Stomach (tissue), 9 donors: ENCODE results near the gene S1PR4. TPM values are rescaled to one million over a fixed set of nuclear protein-coding genes. Genes with fewer than 3 reads are reported as not detected.

ENCODE experiments used
- DNase-seq, 2 donors: peaks; one replicate each; pipeline versions ENCODE4 v3.0.0 to v3.0.0-alpha.2; 2013 to 2019
- H3K27ac ChIP-seq, 5 donors: fragments of 200-600 bp in 4 of 5; sonication (generic) in 4 of 5; one replicate each; pipeline ENCODE4 v1.5.1; 2013 to 2019; ENCODE audit warnings: mild to moderate bottlenecking in 1 of 5, moderate library complexity in 1 of 5
- H3K27me3 ChIP-seq, 3 donors: fragments of 200-600 bp; sonication (generic); one replicate each; pipeline ENCODE4 v1.5.1; 2017 to 2019; ENCODE audit warnings: mixed run types in 1 of 3
- H3K36me3 ChIP-seq, 4 donors: fragments of 200-600 bp; sonication (generic); 1 replicate in 3 of 4; 2 replicates in 1 of 4; pipeline ENCODE4 v1.5.1; 2016 to 2019
- H3K4me1 ChIP-seq, 4 donors: fragments of 200-600 bp; sonication (generic); one replicate each; pipeline ENCODE4 v1.5.1; 2016 to 2019
- H3K4me3 ChIP-seq, 4 donors: fragments of 200-600 bp; sonication (generic) in 3 of 4; one replicate each; pipeline ENCODE4 v1.5.1; 2016 to 2019; ENCODE audit warnings: mild to moderate bottlenecking in 1 of 4
- H3K9me3 ChIP-seq, 4 donors: fragments of 200-600 bp; sonication (generic); one replicate each; pipeline ENCODE4 v1.5.1; 2016 to 2019
- CTCF ChIP-seq, 7 experiments: fragments of 450-650 bp in 4 of 7; fragments of 200-600 bp in 3 of 7; sonication (generic) in 3 of 7; IDR thresholded peaks; one replicate each; pipeline ENCODE4 v1.5.1; 2016 to 2019; ENCODE audit warnings: antibody characterized with exemption in 7 of 7, control low read depth in 2 of 7, mild to moderate bottlenecking in 1 of 7
- EP300 ChIP-seq: sonication (generic); formaldehyde crosslinking; IDR thresholded peaks from one replicate; pipeline ENCODE4 v1.6.1; 2017; ENCODE audit warnings: antibody characterized with exemption
- POLR2A ChIP-seq, 4 donors: fragments of 450-650 bp; IDR thresholded peaks; one replicate each; pipeline ENCODE4 v1.6.1; 2016; ENCODE audit warnings: antibody characterized with exemption in 4 of 4, control low read depth in 2 of 4, mild to moderate bottlenecking in 1 of 4, moderate library complexity in 1 of 4
- POLR2AphosphoS5 ChIP-seq, 3 donors: sonication (generic); formaldehyde crosslinking; IDR thresholded peaks; one replicate each; pipeline ENCODE4 v1.6.1; 2016; ENCODE audit warnings: antibody characterized with exemption in 3 of 3
- WGBS, 5 donors: extraction: QIAGEN DNeasy Blood & Tissue Kit in 3 of 5; methylation state at CpG; one replicate each; pipeline versions ENCODE4 v1.1.5 to v1.1.7; 2013 to 2018; 5-methylcytosine and 5-hydroxymethylcytosine counted together
- intact Hi-C: fragments of 100-400 bp; cut with DNase I; formaldehyde crosslinking; loops from one replicate; pipeline ENCODE4 v1.15.1; 2023; ENCODE audit warnings: low total_unique reads
- polyA plus RNA-seq, 3 donors: library from polyadenylated mRNA; stranded (reverse); fragments of 200-250 nt; gene quantifications; one replicate each; pipeline ENCODE4 v1.2.3, GENCODE V29; 2013
- total RNA-seq, 5 donors: library from RNA; depleted of rRNA; stranded (reverse); fragments of >200 nt; gene quantifications; one replicate each; pipeline versions ENCODE4 v1.1.0 to v1.2.3, GENCODE V29; 2014 to 2016
- donor health status: healthy with polysubstance abuse.
- donor health status: Bipolar disorder and iron deficiency.
- donor health status: healthy.

Gene S1PR4
- total and polyA plus RNA-seq, 8 donors, result 1.3 to 22.2 (median 3.4) TPM; not detected in 2

- intact Hi-C loops, result no loop called here
- 67 to 81% (median 78%) methylated on average over 27 to 52 of the region's 52 CpGs for WGBS, 5 donors
- H3K27me3 ChIP-seq, result no peaks in the 10 kb centered on the region
- peaks cover 13 to 39% (median 20%) of the 10 kb centered on the region in 4 donors for H3K4me1 ChIP-seq
- H3K9me3 ChIP-seq, result no peaks in the 10 kb centered on the region
- H3K36me3 ChIP-seq, result no peaks in the 10 kb centered on the region
- no peak for TF ChIP-seq POLR2A (IDR thresholded peaks at IDR 0.05)
- no peak for TF ChIP-seq CTCF (IDR thresholded peaks at IDR 0.05)
- TF ChIP-seq EP300, result no peak
- TF ChIP-seq POLR2AphosphoS5 (IDR thresholded peaks at IDR 0.05), result no peak
- peak overlapping the region; percentile 7 to 87 (median 74) for H3K27ac ChIP-seq
- peak overlapping the region; percentile 19 to 48 (median 42) for H3K4me3 ChIP-seq
- DNase-seq, result no peak
Measured at GRCh38 chr19:3178973-3179738, 587 bp downstream of the S1PR4 start.

GRCh38 chr19:3179739-3180293 is 1.2 kb downstream of the S1PR4 start:
- no peaks in the 10 kb centered on the region for H3K9me3 ChIP-seq
- DNase-seq, result no peak
- peak overlapping the region; percentile 19 to 48 (median 42) for H3K4me3 ChIP-seq
- H3K36me3 ChIP-seq, result no peaks in the 10 kb centered on the region
- intact Hi-C loops, result no loop called here
- no peak for TF ChIP-seq POLR2A (IDR thresholded peaks at IDR 0.05)
- TF ChIP-seq EP300, result no peak
- H3K4me1 ChIP-seq, result peaks cover 13 to 46% (median 23%) of the 10 kb centered on the region in 4 donors
- H3K27ac ChIP-seq, result peak overlapping the region in 3 of 5 donors; percentile 74 to 87 (median 80)
- 76 to 89% (median 85%) methylated on average over 17 to 31 of the region's 31 CpGs for WGBS, 5 donors
- no peaks in the 10 kb centered on the region for H3K27me3 ChIP-seq

- no peak for DNase-seq
- Histone ChIP-seq H3K36me3 (peaks cover 0 to 5% (median 0%) of the 10 kb centered on the region in 4 donors), H3K4me3 (no peak overlapping the region), H3K4me1 (peaks cover 25 to 53% (median 41%) of the 10 kb centered on the region in 4 donors), H3K27ac (peak overlapping the region in 1 of 5 donors; percentile 35), H3K27me3 (no peaks in the 10 kb centered on the region), H3K9me3 (no peaks in the 10 kb centered on the region)
- TF ChIP-seq EP300, result no peak
- TF ChIP-seq POLR2AphosphoS5 (IDR thresholded peaks at IDR 0.05), result no peak
- no peak for TF ChIP-seq CTCF (IDR thresholded peaks at IDR 0.05)
- TF ChIP-seq POLR2A (IDR thresholded peaks at IDR 0.05), result no peak
- intact Hi-C loops, result no loop called here
- 59 to 75% (median 67%) methylated on average over 10 to 13 of the region's 13 CpGs for WGBS, 5 donors
Measured at GRCh38 chr19:3183721-3184641, 5.4 kb downstream of the S1PR4 start.

GRCh38 chr19:3184847-3185460 is 6.4 kb downstream of the S1PR4 start:
- DNase-seq, result peak in 1 of 2 donors; percentile 73
- intact Hi-C loops, result no loop called here
- 12 to 16% (median 14%) methylated on average over 14 of the region's 14 CpGs for WGBS, 5 donors

More at GRCh38 chr19:3184847-3185460, 6.4 kb downstream of the S1PR4 start:
- H3K27ac ChIP-seq, result peak overlapping the region in 4 of 5 donors; percentile 83 to 89 (median 84)
- peak overlapping the region; percentile 71 to 99 (median 92) for H3K4me3 ChIP-seq
- peaks cover 0 to 9% (median 0%) of the 10 kb centered on the region in 4 donors for H3K36me3 ChIP-seq
- H3K9me3 ChIP-seq, result no peaks in the 10 kb centered on the region
- peaks cover 28 to 63% (median 50%) of the 10 kb centered on the region in 4 donors for H3K4me1 ChIP-seq
- TF ChIP-seq POLR2AphosphoS5 (IDR thresholded peaks at IDR 0.05) (no peak), EP300 (no peak), POLR2A (IDR thresholded peaks at IDR 0.05) (no peak), CTCF (IDR thresholded peaks at IDR 0.05) (no peak)
- no peaks in the 10 kb centered on the region for H3K27me3 ChIP-seq
